Bronchial epithelial cell (primary cell): ENCODE measurements around the gene ZSCAN5B. TPM values are rescaled to one million over a fixed set of nuclear protein-coding genes. Genes with fewer than 3 reads are reported as not detected.
A peak's percentile ranks its signal among the peaks of the same experiment; 100 is the strongest.

Experiments
- DNase-seq: peaks from one replicate; pipeline ENCODE4 v3.0.0-alpha.2; 2010; ENCODE audit warnings: low read depth
- FAIRE-seq: peaks from 2 replicates; lab custom pipeline; 2011; peaks lifted over from hg19 to GRCh38; lab: Jason Lieb, UNC
- H3K27me3 ChIP-seq: 2 replicates; pipeline ENCODE4 v1.5.1; 2011; ENCODE audit warnings: low read length; ENCODE audit not compliant: control insufficient read depth, insufficient read depth
- H3K36me3 ChIP-seq: 2 replicates; pipeline ENCODE4 v1.5.1; 2011; ENCODE audit warnings: low read length; ENCODE audit not compliant: control insufficient read depth, insufficient read depth
- H3K4me3 ChIP-seq: 2 replicates; pipeline ENCODE4 v1.5.1; 2011; ENCODE audit warnings: mild to moderate bottlenecking, low read depth, low read length, control low read depth
- CTCF ChIP-seq: IDR thresholded peaks from 2 replicates; pipeline ENCODE4 v1.5.1; 2011; ENCODE audit warnings: mild to moderate bottlenecking, moderate library complexity, low read length, control low read depth, inconsistent platforms; ENCODE audit not compliant: insufficient read depth, severe bottlenecking
- total RNA-seq: library from RNA; depleted of rRNA; stranded (reverse); fragments of >200 nt; gene quantifications from 2 replicates; pipeline ENCODE4 v1.2.1, GENCODE V29; 2014

The ZSCAN5B gene
- total RNA-seq, 1 donor from 2014 or later, result not detected

GRCh38 chr19:56159009-56159559, 38.5 kb downstream of the ZSCAN5B start:
- FAIRE-seq, result no peak
- no peak for DNase-seq
- no peak overlapping the region for H3K4me3 ChIP-seq
- TF ChIP-seq CTCF, result no peak
- H3K27me3 ChIP-seq, result no peaks in the 10 kb centered on the region
- H3K36me3 ChIP-seq, result peaks cover 3% of the 10 kb centered on the region

GRCh38 chr19:56158170-56158757, 39.3 kb downstream of the ZSCAN5B start:
- FAIRE-seq, result no peak

GRCh38 chr19:56156768-56157167, 40.8 kb downstream of the ZSCAN5B start:
- FAIRE-seq, result no peak
- TF ChIP-seq CTCF, result no peak

More at GRCh38 chr19:56158170-56158757, 39.3 kb downstream of the ZSCAN5B start:
- Histone ChIP-seq H3K4me3 (no peak overlapping the region), H3K36me3 (peaks cover 3% of the 10 kb centered on the region), H3K27me3 (no peaks in the 10 kb centered on the region)
- no peak for DNase-seq
- TF ChIP-seq CTCF, result no peak

GRCh38 chr19:56155124-56155687, 42.4 kb downstream of the ZSCAN5B start:
- H3K27me3 ChIP-seq, result no peaks in the 10 kb centered on the region
- H3K36me3 ChIP-seq, result peaks cover 3% of the 10 kb centered on the region
- DNase-seq (no peak), FAIRE-seq (no peak)
- H3K4me3 ChIP-seq, result no peak overlapping the region
- TF ChIP-seq CTCF, result peak; percentile 55

More at GRCh38 chr19:56156768-56157167, 40.8 kb downstream of the ZSCAN5B start:
- Histone ChIP-seq H3K27me3 (no peaks in the 10 kb centered on the region), H3K36me3 (peaks cover 3% of the 10 kb centered on the region), H3K4me3 (no peak overlapping the region)
- DNase-seq, result no peak

- Histone ChIP-seq H3K4me3 (no peak overlapping the region), H3K36me3 (peaks cover 3% of the 10 kb centered on the region), H3K27me3 (no peaks in the 10 kb centered on the region)
- no peak for TF ChIP-seq CTCF
- DNase-seq (no peak), FAIRE-seq (no peak)
These were observed 44.1 kb downstream of the ZSCAN5B start for GRCh38 chr19:56153507-56153906.
